GM18861 (cell line): ENCODE data around the gene NIPBL.
A peak's percentile ranks its signal among the peaks of the same experiment; 100 is the strongest.
"Not testable (repeated sequence)": the region's sequence is repeated elsewhere in the genome, so short reads cannot be mapped to it uniquely, and the experiment has no call there.

Experiments used
- ATAC-seq: cut with Tn5 transposase; IDR thresholded peaks from one replicate; pipeline ENCODE4 v1.9.1; 2021; ENCODE audit not compliant: unreplicated experiment

NIPBL gene

GRCh38 chr5:37082977-37083376, 206.4 kb downstream of the NIPBL start:
- not testable (repeated sequence) for ATAC-seq

DNA sequence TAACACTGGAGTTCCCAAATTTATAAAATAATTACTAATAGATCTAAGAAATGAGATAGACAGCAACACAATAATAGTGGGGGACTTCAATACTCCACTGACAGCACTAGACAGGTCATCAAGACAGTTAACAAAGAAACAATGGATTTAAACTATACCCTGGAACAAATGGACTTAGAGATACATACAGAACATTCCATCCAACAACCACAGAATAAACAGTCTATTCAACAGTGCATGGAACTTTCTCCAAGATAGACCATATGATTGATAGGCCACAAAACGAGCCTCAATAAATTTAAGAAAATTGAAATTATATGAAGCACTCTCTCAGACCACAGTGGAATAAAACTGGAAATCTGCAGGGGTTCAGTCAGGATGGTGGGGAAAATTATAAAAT, 209.5 kb downstream of the NIPBL start:
- not testable (repeated sequence) for ATAC-seq

DNA sequence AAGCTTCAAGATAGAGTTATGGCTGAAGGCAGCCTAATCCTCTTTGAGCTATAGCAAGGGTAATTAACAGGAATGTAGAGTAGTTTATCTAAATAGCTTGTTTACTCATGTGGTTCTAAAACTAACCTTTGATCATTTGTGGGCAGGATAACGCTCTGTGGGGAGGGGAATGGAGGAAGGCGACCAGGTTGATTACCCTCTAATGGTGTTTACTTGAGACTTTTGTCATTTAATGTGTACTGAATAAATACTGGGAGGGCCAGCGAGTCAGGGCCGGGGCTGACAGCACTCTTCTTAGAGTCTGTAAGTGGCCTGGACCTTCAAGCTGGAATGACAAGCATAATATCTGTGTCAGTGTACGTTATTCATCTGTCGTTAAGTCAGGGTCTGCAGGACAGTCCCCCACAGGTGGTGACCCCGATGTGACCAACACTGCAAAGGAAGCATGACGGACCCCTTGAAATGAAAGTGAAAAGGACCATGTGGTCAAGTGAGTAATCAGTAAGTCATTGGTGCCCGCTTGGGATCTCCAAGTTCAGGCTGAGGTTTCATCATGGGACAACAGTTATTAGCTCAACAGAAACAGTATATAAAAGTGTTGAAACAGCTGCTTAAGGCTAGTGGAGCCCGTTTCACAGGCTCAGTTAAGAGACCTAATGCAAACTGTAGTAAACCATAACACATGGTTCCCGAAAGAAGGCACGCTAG, 210.1 kb downstream of the NIPBL start:
- ATAC-seq = no peak

DNA sequence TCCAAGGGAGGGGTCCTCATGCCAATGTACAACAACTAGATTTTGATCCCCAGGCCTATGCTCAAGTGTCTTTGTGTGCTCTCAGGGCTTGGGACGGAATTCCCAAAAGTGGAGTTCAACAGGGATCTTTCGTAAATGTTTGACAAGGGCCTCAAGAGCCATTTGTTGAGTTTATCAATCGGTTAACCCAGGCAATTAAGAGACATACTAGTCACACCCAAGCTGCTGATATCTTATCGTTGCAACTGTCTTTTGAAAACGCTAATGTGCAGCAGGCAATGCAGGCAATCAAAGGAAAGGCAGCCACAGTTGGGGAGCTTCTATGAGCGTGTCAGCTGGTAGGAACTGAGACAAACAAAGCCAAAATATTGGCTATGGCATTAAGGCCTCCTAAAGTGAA, 211.4 kb downstream of the NIPBL start:
- no peak for ATAC-seq

- no peak for ATAC-seq
Measured at GRCh38 chr5:37090123-37090726, 213.7 kb downstream of the NIPBL start.

GRCh38 chr5:37090781-37091180, 214.2 kb downstream of the NIPBL start:
- ATAC-seq = no peak

- not testable (repeated sequence) for ATAC-seq
Measured at GRCh38 chr5:37093795-37094194, 217.2 kb downstream of the NIPBL start.

- not testable (repeated sequence) for ATAC-seq
Measured at GRCh38 chr5:37099267-37099666, 222.7 kb downstream of the NIPBL start.

DNA sequence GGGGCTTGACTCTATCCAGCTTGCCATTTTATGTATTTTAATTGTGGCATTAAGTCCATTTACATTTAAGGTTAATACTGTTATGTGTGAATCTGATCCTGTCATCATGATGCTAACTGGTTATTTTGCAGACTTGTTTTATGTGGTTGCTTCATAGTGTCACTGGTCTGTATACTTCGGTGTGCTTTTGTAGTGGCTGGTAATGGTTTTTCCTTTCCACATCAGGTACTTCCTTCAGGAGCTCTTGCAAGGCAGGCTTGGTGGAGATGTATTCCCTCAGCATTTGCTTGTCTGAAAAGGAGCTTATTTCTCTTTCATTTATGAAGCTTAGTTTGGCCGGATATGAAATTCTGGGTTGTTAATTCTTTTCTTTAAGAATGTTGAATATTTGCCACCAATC, 226.7 kb downstream of the NIPBL start:
- no peak for ATAC-seq

DNA sequence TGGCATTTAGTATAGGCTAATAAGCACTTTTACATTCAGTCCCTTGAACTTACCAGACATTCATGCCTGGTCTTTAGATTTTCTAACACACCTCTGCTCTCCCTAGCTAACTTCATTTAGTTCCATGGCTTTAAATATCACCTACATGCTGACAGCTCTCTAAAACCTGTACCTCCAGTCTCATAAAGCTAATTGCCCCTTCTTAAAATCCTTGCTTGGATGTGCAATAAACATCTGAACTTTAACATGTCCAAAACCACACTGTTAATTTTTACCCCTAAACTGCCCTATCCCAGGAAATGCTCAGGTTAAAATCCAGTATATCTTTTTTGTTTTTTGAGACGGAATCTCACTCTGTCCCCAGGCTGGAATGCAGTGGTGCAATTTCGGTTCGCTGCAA, 232.8 kb downstream of the NIPBL start:
- ATAC-seq = no peak

DNA sequence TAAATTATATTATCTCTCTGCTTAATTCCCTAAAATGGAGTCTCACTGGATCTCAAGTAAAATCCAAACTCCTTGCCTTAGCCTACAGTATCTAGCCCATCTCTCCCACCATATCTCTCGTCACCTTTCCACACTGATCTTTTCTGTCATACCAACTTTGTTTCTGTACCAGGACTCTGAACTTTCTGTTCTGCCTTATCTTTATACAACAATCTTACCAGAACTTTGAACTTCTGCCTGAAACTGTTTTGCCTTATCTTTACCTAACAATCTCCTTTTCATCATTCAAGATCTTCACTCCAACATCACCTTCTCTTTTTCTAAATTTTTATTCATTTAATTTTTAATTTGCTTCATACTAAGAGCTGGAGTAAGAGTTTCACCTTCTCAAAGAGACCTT, 233.6 kb downstream of the NIPBL start:
- ATAC-seq = no peak

DNA sequence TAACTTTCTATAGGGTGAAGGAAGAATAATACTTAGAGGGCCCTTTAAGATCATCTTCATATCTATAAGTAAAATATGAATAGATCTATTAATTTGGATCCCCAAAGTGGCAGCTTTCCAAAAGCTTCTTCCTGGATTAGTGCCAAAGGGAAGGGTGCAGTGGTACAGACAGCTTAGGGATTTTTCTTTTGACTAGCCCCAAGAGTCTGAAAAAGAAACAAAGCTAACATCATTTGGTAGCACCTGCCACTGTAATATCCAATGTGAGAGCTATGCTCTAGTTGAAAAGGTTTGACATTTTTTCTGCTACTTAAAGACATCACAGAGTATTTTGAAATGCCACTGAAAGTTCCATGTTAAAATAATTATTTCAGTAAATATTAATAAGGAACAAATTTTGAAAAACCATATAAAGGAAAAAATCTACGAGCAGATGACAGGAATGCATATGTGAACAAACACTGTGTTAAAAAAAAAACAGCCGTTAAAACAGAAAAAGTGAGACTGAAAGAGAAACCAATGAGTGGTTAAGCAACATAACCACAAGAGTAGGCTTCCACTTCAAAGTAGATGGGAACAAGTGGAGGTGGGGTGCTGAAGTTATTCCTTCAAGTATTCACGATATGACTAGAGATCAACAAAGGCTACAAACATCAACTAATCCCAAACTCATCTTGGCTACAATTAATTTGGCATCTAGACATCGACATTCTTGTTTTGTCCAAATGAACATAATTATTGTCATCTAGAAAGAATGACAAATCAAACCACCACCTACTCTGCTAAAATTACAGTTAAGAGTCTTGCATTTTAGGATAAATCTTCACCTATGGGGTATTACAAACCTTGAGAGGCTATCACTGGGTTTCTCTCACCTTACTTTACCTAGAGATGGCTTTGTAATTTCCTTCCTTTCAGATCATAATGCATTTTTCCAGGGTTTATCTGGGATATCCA, 235.1 kb downstream of the NIPBL start:
- ATAC-seq = peak; percentile 86

DNA sequence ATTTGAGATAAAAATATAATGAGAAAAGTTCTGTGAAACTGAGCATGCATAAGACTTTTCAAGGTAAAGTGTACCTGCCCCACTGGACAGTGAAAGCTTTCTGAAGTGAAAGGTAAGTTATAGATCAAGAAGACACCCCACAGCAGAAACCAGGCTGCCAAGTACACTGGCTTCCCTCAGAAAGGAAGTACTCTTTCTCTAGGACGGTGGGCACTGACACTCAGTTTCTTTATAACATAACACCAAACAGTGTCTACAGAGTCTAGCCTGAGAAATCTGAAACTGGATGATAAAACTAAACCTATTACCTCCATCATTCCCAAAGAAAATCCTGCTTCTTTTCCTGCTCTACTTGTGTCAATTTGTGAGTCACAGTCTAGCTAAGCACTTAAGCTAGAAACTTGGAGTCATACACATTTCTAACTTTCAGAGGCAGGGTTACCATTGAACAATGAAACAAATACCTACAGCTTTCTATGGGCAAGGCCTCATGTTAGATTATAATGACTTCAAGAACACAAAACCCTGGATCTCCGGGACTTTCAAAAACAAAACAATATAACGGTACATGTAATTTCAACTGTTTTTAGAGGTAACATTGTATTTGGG, 235.9 kb downstream of the NIPBL start:
- ATAC-seq = no peak
